Mesothelial cell of epicardium (in vitro differentiated cells): Measurements from ENCODE around the gene CLASP1. TPM values are rescaled to one million over a fixed set of nuclear protein-coding genes. Genes with fewer than 3 reads are reported as not detected.

Source experiments
- DNase-seq, 2 experiments: peaks; one replicate each; pipeline ENCODE4 v3.0.0; 2021; ENCODE audit warnings: low spot score in 2 of 2; ENCODE audit not compliant: unreplicated experiment in 2 of 2
- H3K27ac Mint-ChIP-seq: 2 replicates; pipeline ENCODE4 v1.8.0; 2021; ENCODE audit warnings: mixed read lengths
- H3K27me3 Mint-ChIP-seq: 2 replicates; pipeline ENCODE4 v1.8.0; 2021; ENCODE audit warnings: low read depth, mixed read lengths
- H3K36me3 Mint-ChIP-seq: 2 replicates; pipeline ENCODE4 v1.8.0; 2021; ENCODE audit warnings: mixed read lengths
- H3K4me1 Mint-ChIP-seq: 2 replicates; pipeline ENCODE4 v1.8.0; 2021; ENCODE audit warnings: mixed read lengths
- H3K4me3 Mint-ChIP-seq: 2 replicates; pipeline ENCODE4 v1.8.0; 2021; ENCODE audit warnings: mild to moderate bottlenecking, moderate library complexity, mixed read lengths
- H3K9me3 Mint-ChIP-seq: 2 replicates; pipeline ENCODE4 v1.8.0; 2021; ENCODE audit warnings: mixed read lengths
- CTCF ChIP-seq: fragments of 200-600 bp; sonication (generic); IDR thresholded peaks from one replicate; pipeline ENCODE4 v1.5.0; 2021; ENCODE audit warnings: antibody characterized with exemption; ENCODE audit not compliant: unreplicated experiment
- total RNA-seq: library from RNA; stranded (reverse); gene quantifications from 3 replicates; pipeline ENCODE4 v1.2.1, GENCODE V29; 2021

CLASP1 gene
- total RNA-seq, 1 donor from 2014 or later = 99.8 TPM

- no peak overlapping the region for H3K27ac Mint-ChIP-seq
- no peak overlapping the region for H3K4me3 Mint-ChIP-seq
- H3K4me1 Mint-ChIP-seq = no peaks in the 10 kb centered on the region
- H3K36me3 Mint-ChIP-seq = peaks cover 7% of the 10 kb centered on the region
- no peak for TF ChIP-seq CTCF
- no peak for DNase-seq
- H3K27me3 Mint-ChIP-seq = no peaks in the 10 kb centered on the region
- peaks cover 23% of the 10 kb centered on the region for H3K9me3 Mint-ChIP-seq
Observed at GRCh38 chr2:121666042-121666441, 16.8 kb upstream of the CLASP1 start.

- Mint-ChIP-seq H3K27ac (no peak overlapping the region), H3K9me3 (peaks cover 19% of the 10 kb centered on the region), H3K4me3 (no peak overlapping the region), H3K36me3 (peaks cover 3% of the 10 kb centered on the region), H3K27me3 (no peaks in the 10 kb centered on the region), H3K4me1 (no peaks in the 10 kb centered on the region)
- no peak for TF ChIP-seq CTCF
- DNase-seq = no peak
Observed at GRCh38 chr2:121665504-121665903, 16.2 kb upstream of the CLASP1 start.

- Mint-ChIP-seq H3K36me3 (peaks cover 3% of the 10 kb centered on the region), H3K4me1 (no peaks in the 10 kb centered on the region), H3K27me3 (no peaks in the 10 kb centered on the region), H3K9me3 (peaks cover 13% of the 10 kb centered on the region), H3K4me3 (no peak overlapping the region), H3K27ac (no peak overlapping the region)
- no peak for DNase-seq
- no peak for TF ChIP-seq CTCF
Observed at GRCh38 chr2:121664713-121665112, 15.5 kb upstream of the CLASP1 start.

GRCh38 chr2:121664086-121664485 is 14.8 kb upstream of the CLASP1 start:
- Mint-ChIP-seq H3K36me3 (no peaks in the 10 kb centered on the region), H3K4me3 (no peak overlapping the region), H3K27ac (no peak overlapping the region), H3K4me1 (no peaks in the 10 kb centered on the region), H3K9me3 (peaks cover 7% of the 10 kb centered on the region), H3K27me3 (no peaks in the 10 kb centered on the region)
- no peak for TF ChIP-seq CTCF
- no peak for DNase-seq

- no peak for DNase-seq
- no peak for TF ChIP-seq CTCF
- H3K9me3 Mint-ChIP-seq = peaks cover 3% of the 10 kb centered on the region
- no peak overlapping the region for H3K27ac Mint-ChIP-seq
- no peaks in the 10 kb centered on the region for H3K27me3 Mint-ChIP-seq
- H3K4me1 Mint-ChIP-seq = no peaks in the 10 kb centered on the region
- no peak overlapping the region for H3K4me3 Mint-ChIP-seq
- peaks cover 3% of the 10 kb centered on the region for H3K36me3 Mint-ChIP-seq
Observed at GRCh38 chr2:121663434-121663833, 14.2 kb upstream of the CLASP1 start.

- Mint-ChIP-seq H3K4me1 (no peaks in the 10 kb centered on the region), H3K9me3 (no peaks in the 10 kb centered on the region), H3K4me3 (no peak overlapping the region), H3K27ac (no peak overlapping the region), H3K27me3 (no peaks in the 10 kb centered on the region), H3K36me3 (peaks cover 3% of the 10 kb centered on the region)
- no peak for TF ChIP-seq CTCF
- no peak for DNase-seq
Observed at GRCh38 chr2:121662656-121663055, 13.4 kb upstream of the CLASP1 start.
